Fibroblast of lung (primary cell): ENCODE results near the gene PCGF3. TPM values are rescaled to one million over a fixed set of nuclear protein-coding genes. Genes with fewer than 3 reads are reported as not detected.

Experiments used
- DNase-seq, 2 donors: peaks; one replicate each; pipeline versions ENCODE4 v3.0.0 to v3.0.0-alpha.2; 2010; ENCODE audit warnings: low read depth in 2 of 2
- H2AFZ ChIP-seq: 2 replicates; pipeline ENCODE4 v1.5.1; 2012; ENCODE audit warnings: low read length, control low read depth, inconsistent platforms
- H3K27ac ChIP-seq: 2 replicates; pipeline ENCODE4 v1.5.1; 2011; ENCODE audit warnings: low read length, control low read depth; ENCODE audit not compliant: insufficient read depth
- H3K27me3 ChIP-seq: 2 replicates; pipeline ENCODE4 v1.5.1; 2011; ENCODE audit warnings: mild to moderate bottlenecking, low read length; ENCODE audit not compliant: control insufficient read depth, insufficient read depth
- H3K36me3 ChIP-seq: 2 replicates; pipeline ENCODE4 v1.5.1; 2011; ENCODE audit warnings: low read length; ENCODE audit not compliant: control insufficient read depth, insufficient read depth
- H3K4me1 ChIP-seq: 2 replicates; pipeline ENCODE4 v1.5.1; 2011; ENCODE audit warnings: low read length; ENCODE audit not compliant: control insufficient read depth, insufficient read depth; ENCODE audit errors: extremely low read depth
- H3K4me2 ChIP-seq: 2 replicates; pipeline ENCODE4 v1.5.1; 2011; ENCODE audit warnings: low read length, control low read depth; ENCODE audit not compliant: insufficient read depth; ENCODE audit errors: extremely low read depth
- H3K4me3 ChIP-seq, 4 experiments: fragments of 200-600 bp in 1 of 4; sonication (generic) in 1 of 4; replicated peaks in 1 of 4; 2 replicates each; pipeline ENCODE4 v1.5.1; 2011 to 2016; ENCODE audit warnings: low read length in 4 of 4, low read depth in 3 of 4, mild to moderate bottlenecking in 3 of 4, control low read depth in 2 of 4, inconsistent platforms in 1 of 4, mixed read lengths in 1 of 4; ENCODE audit not compliant: insufficient read depth in 1 of 4; ENCODE audit errors: control extremely low read depth in 1 of 4
- H3K79me2 ChIP-seq: 2 replicates; pipeline ENCODE4 v1.5.1; 2012; ENCODE audit warnings: mild to moderate bottlenecking, low read length, inconsistent platforms; ENCODE audit not compliant: control insufficient read depth, insufficient read depth
- H3K9ac ChIP-seq: 2 replicates; pipeline ENCODE4 v1.5.1; 2011; ENCODE audit warnings: mild to moderate bottlenecking, low read length, control low read depth; ENCODE audit not compliant: insufficient read depth
- H3K9me3 ChIP-seq: 2 replicates; pipeline ENCODE4 v1.5.1; 2012; ENCODE audit warnings: low read depth, low read length; ENCODE audit not compliant: control insufficient read depth, insufficient read depth
- H4K20me1 ChIP-seq: 2 replicates; pipeline ENCODE4 v1.5.1; 2011; ENCODE audit warnings: low read length; ENCODE audit not compliant: control insufficient read depth, insufficient read depth; ENCODE audit errors: extremely low read depth
- EZH2 ChIP-seq: IDR thresholded peaks from 2 replicates; pipeline ENCODE4 v1.5.1; 2012; ENCODE audit warnings: low read length, control low read depth, mild to moderate bottlenecking; ENCODE audit errors: missing control alignments
- polyA plus RNA-seq, 2 donors: library from polyadenylated mRNA; depleted of rRNA in 1 of 2; stranded (reverse) in 1 of 2; unstranded in 1 of 2; fragments of >200 nt; gene quantifications; 2 replicates each; pipeline ENCODE4 v1.2.1, GENCODE V29; 2011 to 2012; ENCODE audit warnings: missing spikeins in 1 of 2
- total RNA-seq: library from RNA; depleted of rRNA; stranded (reverse); fragments of >200 nt; gene quantifications from 2 replicates; pipeline ENCODE4 v1.2.1, GENCODE V29; 2014
- TF ChIP-seq, protein P1 (sequence below), 2 donors: IDR thresholded peaks in 1 of 2; conservative IDR thresholded peaks in 1 of 2; 1 replicate in 1 of 2; 2 replicates in 1 of 2; pipeline ENCODE4 v1.5.1; 2011 to 2012; ENCODE audit warnings: low read length in 2 of 2, control low read depth in 1 of 2, inconsistent platforms in 1 of 2, low read depth in 1 of 2, mild to moderate bottlenecking in 1 of 2

The PCGF3 gene
- total and polyA plus RNA-seq, 2 donors (not counting 1 experiment from before 2014, with no cell fraction given) = 24.8 to 27.1 TPM

DNA sequence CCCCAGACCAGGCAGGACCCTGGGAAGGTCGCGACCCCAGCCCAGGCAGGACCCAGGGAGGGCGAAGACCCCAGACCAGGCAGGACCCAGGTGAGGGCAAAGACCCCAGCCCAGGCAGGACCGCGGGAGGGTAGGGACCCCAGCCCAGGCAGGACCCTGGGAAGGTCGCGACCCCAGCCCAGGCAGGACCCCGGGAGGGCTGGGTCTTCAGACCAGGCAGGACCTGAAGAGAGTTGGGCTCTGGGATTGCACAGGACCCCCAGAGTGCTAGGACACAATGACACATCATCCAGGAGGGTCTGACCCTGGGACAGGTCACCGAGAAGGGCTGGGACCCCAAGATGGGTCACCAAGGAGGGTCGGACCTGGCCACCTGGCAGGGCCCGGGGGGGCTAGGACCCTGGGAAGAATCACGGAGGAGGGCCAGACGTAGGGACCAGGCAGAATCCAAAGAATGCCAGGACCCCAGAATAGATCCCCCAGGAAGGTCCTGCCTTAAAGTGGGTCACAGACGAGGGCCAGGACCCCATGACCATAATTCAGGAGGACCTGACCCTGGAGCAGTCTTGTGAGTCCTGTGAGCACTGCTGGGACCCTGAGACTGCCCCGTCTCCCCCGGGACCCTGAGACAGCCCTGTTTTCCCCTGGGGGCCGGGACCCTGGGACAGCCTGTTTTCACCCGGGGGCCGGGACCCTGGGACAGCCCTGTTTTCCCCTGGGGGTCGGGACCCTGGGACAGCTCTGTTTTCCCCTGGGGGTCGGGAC, 1.4 kb downstream of the PCGF3 start:
- Histone ChIP-seq H3K4me2 (peak overlapping the region; percentile 92), H3K79me2 (peaks cover 44% of the 10 kb centered on the region), H3K27ac (peak overlapping the region; percentile 20), H3K4me1 (no peaks in the 10 kb centered on the region), H3K4me3 (peak overlapping the region; percentile 38 to 88 (median 80)), H2AFZ (no peak overlapping the region), H3K27me3 (no peaks in the 10 kb centered on the region), H3K36me3 (no peaks in the 10 kb centered on the region), H3K9ac (peak overlapping the region; percentile 63), H3K9me3 (no peaks in the 10 kb centered on the region), H4K20me1 (peaks cover 3% of the 10 kb centered on the region)
- TF ChIP-seq, protein P1, sequence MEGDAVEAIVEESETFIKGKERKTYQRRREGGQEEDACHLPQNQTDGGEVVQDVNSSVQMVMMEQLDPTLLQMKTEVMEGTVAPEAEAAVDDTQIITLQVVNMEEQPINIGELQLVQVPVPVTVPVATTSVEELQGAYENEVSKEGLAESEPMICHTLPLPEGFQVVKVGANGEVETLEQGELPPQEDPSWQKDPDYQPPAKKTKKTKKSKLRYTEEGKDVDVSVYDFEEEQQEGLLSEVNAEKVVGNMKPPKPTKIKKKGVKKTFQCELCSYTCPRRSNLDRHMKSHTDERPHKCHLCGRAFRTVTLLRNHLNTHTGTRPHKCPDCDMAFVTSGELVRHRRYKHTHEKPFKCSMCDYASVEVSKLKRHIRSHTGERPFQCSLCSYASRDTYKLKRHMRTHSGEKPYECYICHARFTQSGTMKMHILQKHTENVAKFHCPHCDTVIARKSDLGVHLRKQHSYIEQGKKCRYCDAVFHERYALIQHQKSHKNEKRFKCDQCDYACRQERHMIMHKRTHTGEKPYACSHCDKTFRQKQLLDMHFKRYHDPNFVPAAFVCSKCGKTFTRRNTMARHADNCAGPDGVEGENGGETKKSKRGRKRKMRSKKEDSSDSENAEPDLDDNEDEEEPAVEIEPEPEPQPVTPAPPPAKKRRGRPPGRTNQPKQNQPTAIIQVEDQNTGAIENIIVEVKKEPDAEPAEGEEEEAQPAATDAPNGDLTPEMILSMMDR (conservative IDR thresholded peaks at IDR 0.05 in 1 of 2, IDR thresholded peaks at IDR 0.05 in 1 of 2; ENCODE audit: low read depth in 1 of 2, low read length in 2 of 2) = no peak
- no peak for TF ChIP-seq EZH2
- DNase-seq = no peak

DNA sequence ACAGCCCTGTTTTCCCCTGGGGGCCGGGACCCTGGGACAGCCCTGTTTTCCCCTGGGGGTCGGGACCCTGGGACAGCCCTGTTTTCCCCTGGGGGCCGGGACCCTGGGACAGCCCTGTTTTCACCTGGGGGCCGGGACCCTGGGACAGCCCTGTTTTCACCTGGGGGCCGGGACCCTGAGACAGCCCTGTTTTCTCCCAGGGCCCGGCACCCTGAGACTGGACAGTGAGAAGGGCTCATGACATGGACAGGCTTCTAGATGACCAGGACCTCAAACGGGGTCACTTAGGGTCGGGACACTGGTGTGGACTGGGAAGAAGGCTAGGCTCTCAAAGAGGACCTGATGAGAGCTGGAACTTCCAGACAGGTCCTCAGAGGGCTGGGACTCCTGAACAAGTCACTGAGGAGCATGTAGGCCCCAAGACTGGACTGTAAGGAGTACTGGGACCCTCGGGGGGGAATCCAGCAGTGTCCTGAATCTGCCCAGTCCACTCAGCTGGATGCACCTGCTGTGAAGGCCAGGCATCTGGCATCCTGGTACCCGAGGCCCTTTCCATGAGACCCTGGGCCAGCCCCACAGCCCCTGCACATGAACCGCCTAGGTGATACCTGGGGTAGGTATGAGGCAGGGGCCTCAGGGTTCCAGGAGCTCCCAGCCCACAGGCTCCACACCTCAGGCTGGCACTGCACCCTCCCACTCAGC, 2.4 kb downstream of the PCGF3 start:
- Histone ChIP-seq H3K9me3 (no peaks in the 10 kb centered on the region), H3K4me3 (peak overlapping the region in 1 of 4 experiments; percentile 40), H3K27me3 (no peaks in the 10 kb centered on the region), H2AFZ (no peak overlapping the region), H4K20me1 (peaks cover 3% of the 10 kb centered on the region), H3K9ac (no peak overlapping the region), H3K79me2 (peaks cover 52% of the 10 kb centered on the region), H3K27ac (no peak overlapping the region), H3K4me1 (no peaks in the 10 kb centered on the region), H3K36me3 (no peaks in the 10 kb centered on the region), H3K4me2 (peak overlapping the region; percentile 44)
- TF ChIP-seq, protein P1 (conservative IDR thresholded peaks at IDR 0.05 in 1 of 2, IDR thresholded peaks at IDR 0.05 in 1 of 2; ENCODE audit: low read depth in 1 of 2, low read length in 2 of 2) = no peak
- TF ChIP-seq EZH2 = no peak
- no peak for DNase-seq

DNA sequence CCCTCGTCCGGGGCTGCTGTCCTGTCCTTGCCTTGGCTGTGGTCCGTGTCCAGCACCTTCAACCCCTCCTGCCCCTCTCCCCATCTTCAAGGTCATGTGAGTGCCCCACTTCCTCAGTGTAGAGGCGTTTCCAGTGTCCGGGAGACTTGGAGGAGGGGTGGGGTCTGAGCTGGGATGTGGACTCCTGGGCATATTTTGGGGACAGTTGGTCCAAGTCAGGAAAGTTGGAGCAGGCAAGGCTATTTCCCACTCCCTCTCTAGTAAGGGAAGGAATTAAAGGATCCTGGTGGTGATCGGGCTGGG, 3.0 kb downstream of the PCGF3 start:
- TF ChIP-seq, protein P1 (conservative IDR thresholded peaks at IDR 0.05 in 1 of 2, IDR thresholded peaks at IDR 0.05 in 1 of 2; ENCODE audit: low read depth in 1 of 2, low read length in 2 of 2) = no peak
- no peak for TF ChIP-seq EZH2
- H3K27me3 ChIP-seq = no peaks in the 10 kb centered on the region
- peak overlapping the region; percentile 2 for H3K4me2 ChIP-seq
- DNase-seq = no peak
- H3K79me2 ChIP-seq = peaks cover 57% of the 10 kb centered on the region
- H4K20me1 ChIP-seq = peaks cover 3% of the 10 kb centered on the region
- no peak overlapping the region for H2AFZ ChIP-seq
- H3K9ac ChIP-seq = no peak overlapping the region
- no peak overlapping the region for H3K27ac ChIP-seq
- H3K4me1 ChIP-seq = no peaks in the 10 kb centered on the region
- no peaks in the 10 kb centered on the region for H3K36me3 ChIP-seq
- peak overlapping the region in 1 of 4 experiments; percentile 40 for H3K4me3 ChIP-seq
- H3K9me3 ChIP-seq = no peaks in the 10 kb centered on the region
